IPS DF 4.7 (cell line): Measurements from ENCODE around the gene GNA14.
A peak's percentile ranks its signal among the peaks of the same experiment; 100 is the strongest.
"Not testable (repeated sequence)": the region's sequence is repeated elsewhere in the genome, so short reads cannot be mapped to it uniquely, and the experiment has no call there.

ENCODE experiments used
- DNase-seq: peaks from one replicate; pipeline ENCODE4 v3.0.0-alpha.2; 2013; ENCODE audit warnings: low spot score; ENCODE audit errors: extremely low read depth

The GNA14 gene

GRCh38 chr9:77453825-77454647 lies 194.1 kb downstream of the GNA14 start:
- DNase-seq = no peak

- no peak for DNase-seq
These were observed 196.6 kb downstream of the GNA14 start for GRCh38 chr9:77451507-77451906.

DNA sequence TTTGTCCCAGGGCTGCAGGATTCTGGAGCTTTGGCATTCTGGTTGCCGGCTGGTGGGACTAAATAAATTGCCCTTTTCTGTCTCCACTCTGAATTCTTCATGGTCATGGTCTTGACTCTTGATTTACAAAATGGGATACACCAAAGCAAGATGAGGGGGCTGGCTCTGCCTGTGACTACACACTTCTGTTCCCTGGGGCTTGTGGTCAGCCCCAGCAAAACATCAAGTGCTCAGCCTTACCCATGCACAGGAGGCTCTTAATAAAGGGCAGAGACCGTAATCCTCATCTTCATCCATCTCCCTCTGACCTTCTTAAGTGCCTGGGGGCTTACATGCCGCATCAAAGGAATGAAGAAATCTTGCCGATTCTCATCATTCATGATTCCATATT lies 198.0 kb downstream of the GNA14 start:
- DNase-seq = no peak

DNA sequence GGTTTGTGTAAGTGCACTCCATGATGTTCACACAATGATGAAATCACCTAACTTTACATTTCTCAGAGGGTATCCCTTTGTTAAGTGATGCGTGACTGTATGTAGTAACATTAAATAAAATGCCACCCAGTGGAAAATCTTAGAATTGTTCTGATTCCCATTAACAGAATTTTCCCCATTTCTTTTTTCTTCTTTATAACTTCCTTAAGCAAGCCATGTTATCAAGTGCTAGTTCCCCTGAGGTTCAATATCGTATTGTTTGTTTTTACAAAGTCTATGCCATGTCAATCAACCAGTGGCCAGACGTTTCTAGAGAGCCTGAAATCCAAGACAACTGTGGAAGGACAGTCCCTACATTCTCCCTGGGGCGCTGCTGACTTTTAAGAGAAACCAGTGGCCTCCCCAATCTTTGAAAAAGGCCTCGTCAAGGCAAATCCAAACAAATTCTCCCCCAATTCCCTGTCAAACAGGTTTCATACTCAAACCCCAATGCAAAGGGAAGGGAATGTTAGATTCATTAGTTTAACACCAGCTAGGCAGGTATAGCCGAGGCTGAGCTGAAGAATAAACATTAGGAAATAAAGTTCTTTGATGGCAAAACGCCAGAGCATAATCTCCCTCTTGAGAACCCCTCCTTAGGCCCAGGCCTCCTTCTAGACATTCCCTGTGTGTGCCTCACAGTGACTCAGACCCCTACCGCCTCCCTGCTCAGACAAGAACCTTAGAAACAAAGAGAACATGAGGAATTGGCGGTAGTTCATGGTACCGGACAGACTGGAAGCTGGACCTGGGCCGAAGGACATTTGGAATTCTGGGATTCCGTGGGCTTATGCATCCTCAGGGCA lies 198.7 kb downstream of the GNA14 start:
- DNase-seq = no peak

- DNase-seq = no peak
These were observed 200.5 kb downstream of the GNA14 start for GRCh38 chr9:77447646-77448045.

- DNase-seq = no peak
These were observed 205.7 kb downstream of the GNA14 start for GRCh38 chr9:77442436-77442835.

- DNase-seq = not testable (repeated sequence)
These were observed 207.0 kb downstream of the GNA14 start for GRCh38 chr9:77441124-77441523.

DNA sequence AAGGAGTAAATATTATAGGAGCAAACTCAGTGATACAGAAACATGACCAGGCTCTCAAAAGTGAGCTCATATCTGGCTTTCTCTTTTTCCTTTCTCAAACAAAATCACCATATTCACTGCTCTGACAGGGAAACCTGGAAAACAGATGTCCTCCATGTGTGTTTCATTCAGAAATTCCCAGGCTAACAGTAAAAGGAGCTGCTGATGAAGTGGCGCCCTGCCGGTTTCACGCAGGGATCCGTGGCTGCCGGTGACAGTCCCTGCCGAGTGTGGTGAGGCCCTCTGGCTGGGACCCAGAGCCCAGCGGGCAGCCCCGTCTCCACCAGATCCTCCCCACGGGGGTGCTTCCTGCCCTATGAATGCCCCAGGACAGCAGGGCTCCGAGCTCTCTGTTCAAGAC lies 208.1 kb downstream of the GNA14 start:
- DNase-seq = no peak

DNA sequence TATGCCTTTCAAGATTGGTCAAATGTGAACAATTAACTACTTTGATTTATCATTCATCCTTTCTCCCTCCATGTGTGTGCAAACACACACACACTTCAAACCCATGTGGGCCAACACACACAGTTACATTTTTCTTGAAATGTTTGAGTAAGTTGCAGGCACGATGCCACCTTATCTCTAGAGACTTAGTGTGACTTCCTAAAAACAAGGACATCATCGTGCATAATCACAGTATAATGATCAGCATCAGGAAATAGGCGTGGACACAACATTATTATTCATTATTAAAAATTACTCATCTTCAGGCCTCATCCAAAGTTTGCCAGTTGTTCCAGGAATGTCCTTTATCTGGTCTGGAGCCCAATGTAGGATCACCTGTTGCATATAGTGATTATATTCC lies 209.5 kb downstream of the GNA14 start:
- DNase-seq = no peak

DNA sequence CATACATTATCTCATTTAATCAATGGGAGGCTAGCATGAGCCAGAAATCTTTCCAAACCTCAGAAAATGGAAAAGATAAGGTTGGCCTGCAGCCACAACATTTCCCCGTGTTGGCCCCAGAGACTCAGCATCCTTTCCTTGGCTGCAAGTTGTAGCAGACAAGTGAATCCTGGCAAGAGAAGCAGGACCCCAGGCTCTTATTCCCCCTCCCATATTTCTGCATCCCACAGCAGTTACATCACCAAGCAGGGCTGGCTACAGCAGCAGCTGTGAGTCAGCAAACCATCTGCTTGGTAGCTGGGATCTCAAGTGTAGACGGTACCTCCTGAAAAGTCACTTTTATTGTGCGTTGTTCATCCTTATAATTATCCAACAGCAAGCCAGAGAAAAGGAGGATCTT lies 212.4 kb downstream of the GNA14 start:
- no peak for DNase-seq

GRCh38 chr9:77435277-77435676 lies 212.8 kb downstream of the GNA14 start:
- no peak for DNase-seq

DNA sequence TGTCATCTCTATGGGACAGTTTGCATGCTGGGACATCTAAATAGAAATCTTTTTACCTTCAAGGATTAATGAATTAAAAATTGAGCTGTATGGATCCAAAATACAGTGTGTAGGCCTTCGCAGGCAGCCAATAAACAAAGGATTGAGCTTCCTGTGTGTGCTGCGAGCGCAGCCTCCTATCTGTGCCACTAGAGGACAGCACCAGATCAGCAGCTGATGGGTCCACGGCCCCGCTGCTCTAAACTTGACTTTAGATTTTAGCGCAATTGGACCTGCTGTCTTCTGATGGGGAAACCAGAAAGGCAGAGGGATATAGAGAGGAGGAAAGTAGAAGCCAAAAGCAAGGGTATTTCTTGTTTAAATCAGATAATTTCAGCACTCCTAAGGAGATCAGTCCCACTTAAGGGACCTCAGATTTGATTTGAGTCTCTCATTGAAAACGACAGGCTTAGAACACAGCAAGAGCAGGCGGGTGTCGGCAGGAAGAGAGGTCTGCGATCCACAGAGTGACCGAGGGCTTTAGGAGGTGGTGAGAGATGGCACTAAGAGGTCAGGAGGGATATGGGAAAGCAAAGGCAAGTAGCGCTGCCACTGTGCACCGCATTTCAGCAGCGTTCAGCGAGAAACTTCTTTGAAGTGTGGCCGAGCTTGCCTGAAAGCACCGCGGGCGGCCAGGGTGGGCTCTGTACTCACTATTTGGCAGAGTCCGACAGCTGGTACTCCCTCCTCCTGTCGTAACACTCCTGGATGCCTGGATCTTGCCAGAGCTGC lies 214.3 kb downstream of the GNA14 start:
- peak; percentile 33 for DNase-seq

DNA sequence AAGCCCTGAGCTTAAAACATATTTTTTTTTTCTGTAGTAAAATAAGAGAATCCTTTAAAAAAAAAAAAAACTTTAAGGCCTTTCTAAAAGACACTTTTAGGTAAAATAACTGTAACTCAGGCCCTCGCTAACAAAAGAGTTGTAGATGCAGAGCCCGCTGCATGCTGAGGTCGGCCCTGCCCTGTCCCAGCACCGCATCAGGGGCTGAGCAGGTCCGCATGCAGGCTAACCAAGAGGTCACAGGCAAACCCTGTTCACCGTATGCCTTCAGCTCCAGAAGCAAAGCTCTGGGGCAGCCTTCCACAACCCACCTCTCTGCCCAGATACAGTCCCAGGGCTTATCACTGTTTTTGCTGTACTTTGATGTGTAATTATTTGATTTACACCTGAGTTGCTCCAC lies 216.1 kb downstream of the GNA14 start:
- no peak for DNase-seq

DNA sequence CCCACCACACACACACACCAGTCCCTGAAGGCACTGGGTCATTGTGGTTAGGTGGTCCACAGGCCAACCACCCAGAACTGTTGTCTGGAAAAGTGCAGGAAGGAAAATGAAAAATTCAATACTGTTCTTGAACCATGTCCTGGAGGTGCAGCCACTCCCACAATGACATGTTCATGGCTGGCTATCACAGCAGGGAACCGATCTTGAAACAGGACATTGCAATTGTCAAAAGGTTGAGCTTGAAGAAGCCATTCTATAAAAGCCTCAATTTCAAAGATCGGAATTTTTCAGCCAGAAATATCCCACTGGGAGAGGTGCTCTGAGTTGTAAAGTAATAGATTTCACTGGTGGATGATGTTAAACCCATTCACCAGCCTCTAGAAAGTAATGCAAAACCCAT lies 218.2 kb downstream of the GNA14 start:
- no peak for DNase-seq

DNA sequence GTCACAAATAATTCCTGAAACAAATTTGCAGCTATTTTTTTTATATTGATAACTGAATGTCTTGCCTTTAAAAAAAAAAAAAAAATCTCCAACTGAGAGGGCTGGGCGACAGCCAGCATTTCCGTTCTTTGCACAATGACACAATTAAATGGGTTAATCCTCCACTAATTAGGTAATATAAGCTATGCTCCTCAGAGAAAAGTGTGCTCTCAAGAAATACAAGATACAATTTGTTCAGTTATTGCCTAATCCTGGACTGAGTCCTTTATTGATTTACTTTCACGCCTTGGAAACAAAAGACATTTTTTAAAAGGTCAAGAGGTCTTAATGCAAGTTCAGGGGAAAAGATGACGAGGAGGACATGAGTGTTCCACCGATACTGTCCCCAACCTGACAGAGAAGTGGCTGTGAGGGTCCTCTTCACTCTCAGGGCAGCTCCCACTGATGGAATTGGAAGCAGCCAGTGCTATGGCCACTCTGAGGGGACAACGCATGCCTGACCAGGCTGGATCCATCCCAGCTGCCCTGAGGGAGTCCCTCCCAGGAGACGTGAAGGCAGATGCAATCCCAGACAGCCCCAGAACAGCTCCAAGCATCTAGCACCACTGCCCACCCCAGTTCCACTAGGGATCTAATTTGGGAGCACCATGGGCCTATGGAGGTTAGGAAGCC lies 220.7 kb downstream of the GNA14 start:
- no peak for DNase-seq

GRCh38 chr9:77426712-77427111 lies 221.4 kb downstream of the GNA14 start:
- DNase-seq = no peak

GRCh38 chr9:77424993-77425392 lies 223.1 kb downstream of the GNA14 start:
- DNase-seq = no peak

GRCh38 chr9:77423841-77424240 lies 224.3 kb downstream of the GNA14 start:
- DNase-seq = no peak

DNA sequence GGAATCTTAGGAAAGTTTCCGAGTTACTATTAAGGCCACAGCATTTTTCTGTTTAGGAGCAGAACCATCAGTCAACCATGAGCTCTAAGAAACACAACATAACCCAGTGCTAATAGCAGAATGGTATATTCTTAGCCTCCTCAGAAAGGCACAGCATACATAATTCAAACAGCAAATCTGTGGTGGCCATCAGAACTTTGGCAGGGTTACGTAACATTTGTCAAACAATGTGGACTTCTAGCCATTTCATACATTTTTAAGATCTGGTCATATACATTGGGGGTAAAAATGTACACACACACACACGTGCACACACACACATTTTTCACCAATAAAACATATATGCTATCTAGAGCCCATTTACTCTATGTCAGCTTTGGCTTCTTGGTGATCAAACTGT lies 225.2 kb downstream of the GNA14 start:
- no peak for DNase-seq

- DNase-seq = no peak
These were observed 226.4 kb downstream of the GNA14 start for GRCh38 chr9:77421506-77422265.

DNA sequence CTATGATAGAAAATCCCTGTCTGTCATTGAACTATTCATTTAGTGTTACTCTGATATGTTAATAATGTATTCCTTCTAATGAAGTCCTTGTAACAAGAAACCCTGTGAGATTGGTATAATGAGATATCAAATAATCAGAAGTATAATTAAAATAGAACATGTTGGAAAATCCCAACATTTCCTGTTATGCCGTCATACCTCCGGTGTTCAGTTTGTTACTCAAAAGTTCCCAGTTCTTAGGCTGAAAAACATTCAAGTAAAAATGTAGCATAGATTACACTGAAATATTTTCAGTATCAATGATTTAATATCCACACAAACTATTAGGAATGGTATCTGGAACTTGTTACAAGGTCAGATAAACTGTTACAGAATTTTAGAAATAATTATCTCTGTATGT lies 227.5 kb downstream of the GNA14 start:
- no peak for DNase-seq
